A172 (cell line): Measurements from ENCODE around the gene DUSP9. TPM values are rescaled to one million over a fixed set of nuclear protein-coding genes. Genes with fewer than 3 reads are reported as not detected.
A peak's percentile ranks its signal among the peaks of the same experiment; 100 is the strongest.
"Not testable (repeated sequence)": the region's sequence is repeated elsewhere in the genome, so short reads cannot be mapped to it uniquely, and the experiment has no call there.

ENCODE experiments used
- DNase-seq: peaks from one replicate; pipeline ENCODE4 v3.0.0-alpha.2; 2015; ENCODE audit warnings: low spot score
- total RNA-seq: library from RNA; depleted of rRNA; stranded (reverse); fragments of >200 nt; shearing (Covaris generic); gene quantifications from 2 replicates; pipeline ENCODE4 v1.2.3, GENCODE V29; 2014; rRNA removed

DUSP9 gene
- total RNA-seq, 1 experiment from 2014 or later: 9.0 TPM

DNA sequence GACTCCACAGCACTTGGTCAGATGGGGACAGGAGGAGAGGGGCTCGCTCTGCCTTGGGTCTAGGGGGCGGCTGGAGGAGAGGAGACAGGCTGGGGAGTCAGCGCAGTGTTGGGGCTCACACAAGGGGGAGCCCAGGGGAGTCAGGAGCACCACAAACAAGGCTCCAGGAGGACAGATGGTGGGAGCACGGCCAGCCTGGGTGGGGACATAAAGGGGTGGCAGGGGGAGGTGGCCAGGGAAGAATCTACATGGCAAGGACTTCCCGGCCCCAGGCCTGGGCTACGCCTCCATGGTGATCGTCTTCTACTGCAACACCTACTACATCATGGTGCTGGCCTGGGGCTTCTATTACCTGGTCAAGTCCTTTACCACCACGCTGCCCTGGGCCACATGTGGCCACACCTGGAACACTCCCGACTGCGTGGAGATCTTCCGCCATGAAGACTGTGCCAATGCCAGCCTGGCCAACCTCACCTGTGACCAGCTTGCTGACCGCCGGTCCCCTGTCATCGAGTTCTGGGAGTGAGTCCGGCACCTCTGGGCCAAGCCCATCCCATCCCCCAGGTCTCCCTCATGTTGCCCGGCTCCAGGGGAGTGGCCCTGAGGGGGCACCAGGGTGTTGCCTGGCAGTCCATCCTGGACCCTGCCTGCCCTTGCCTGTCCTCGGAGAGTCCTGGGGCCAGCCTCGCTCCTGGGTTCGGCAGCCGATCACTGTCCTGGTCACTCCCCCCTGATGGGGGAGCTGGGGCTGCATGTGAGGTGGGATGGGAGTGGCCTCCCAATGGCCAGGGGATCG, 44.2 kb downstream of the DUSP9 start:
- not testable (repeated sequence) for DNase-seq

DNA sequence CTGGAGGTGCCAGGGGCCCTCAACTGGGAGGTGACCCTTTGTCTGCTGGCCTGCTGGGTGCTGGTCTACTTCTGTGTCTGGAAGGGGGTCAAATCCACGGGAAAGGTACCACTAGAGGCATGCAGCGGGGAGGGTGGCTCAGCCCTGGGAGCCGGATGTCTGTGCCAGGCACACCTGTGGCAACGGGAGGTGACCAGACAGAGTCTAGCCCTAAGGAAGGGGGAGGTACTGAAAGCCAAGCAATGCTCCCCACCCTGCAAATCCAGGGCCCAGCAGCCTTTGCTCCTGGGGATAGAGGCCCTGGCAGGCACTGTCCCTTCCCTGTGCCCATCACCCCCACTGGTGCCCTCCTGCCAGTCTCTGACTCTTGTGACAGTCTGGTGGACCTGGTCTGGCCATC, 45.0 kb downstream of the DUSP9 start:
- DNase-seq: no peak

DNA sequence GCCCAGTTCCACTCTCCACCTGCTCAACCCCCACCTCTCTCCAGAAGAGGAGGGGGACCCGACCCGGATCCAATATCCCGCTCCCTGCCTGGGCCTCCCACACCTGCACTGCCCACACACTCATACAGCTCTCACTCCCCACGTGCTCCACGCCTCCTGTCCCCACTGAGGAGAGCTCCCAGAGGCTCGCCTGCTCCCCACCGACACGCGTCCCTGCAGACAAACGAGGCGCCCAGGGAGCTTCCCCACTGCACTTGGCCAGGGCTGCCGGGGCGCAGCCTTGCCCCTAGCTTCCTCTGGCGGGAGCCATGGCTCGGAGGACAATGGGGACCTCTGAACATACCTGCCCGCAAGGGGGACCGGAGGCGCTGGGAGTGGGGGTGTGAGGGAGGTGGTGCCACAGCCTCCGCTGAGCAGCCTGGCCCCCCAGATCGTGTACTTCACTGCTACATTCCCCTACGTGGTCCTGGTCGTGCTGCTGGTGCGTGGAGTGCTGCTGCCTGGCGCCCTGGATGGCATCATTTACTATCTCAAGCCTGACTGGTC, 45.7 kb downstream of the DUSP9 start:
- no peak for DNase-seq

DNA sequence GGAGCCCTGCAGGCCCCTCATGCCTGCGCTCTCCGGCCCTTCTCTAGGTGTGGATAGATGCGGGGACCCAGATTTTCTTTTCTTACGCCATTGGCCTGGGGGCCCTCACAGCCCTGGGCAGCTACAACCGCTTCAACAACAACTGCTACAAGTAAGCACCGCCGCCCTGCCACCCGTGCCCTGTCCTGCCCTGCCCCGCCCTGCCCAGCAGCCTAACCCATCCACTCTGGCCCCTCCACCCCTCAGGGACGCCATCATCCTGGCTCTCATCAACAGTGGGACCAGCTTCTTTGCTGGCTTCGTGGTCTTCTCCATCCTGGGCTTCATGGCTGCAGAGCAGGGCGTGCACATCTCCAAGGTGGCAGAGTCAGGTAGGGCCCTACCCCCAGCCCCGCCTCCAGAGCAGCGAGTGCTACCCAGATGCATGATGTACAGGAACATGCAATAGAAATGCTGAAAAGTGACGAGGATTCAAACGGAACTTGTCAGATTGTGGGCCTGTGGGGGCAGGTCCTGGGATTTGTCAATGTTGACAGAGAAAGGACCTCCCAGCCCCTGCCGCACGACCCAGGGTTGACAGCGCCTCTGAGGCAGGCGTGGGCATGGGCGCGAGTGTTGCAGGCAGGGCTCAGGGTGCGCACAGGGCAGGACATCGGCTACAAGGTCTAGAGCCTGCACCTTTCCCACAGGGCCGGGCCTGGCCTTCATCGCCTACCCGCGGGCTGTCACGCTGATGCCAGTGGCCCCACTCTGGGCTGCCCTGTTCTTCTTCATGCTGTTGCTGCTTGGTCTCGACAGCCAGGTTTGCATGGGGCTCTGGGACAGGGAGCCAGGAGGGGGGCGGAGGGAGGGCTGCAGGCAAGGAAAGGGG, 46.4 kb downstream of the DUSP9 start:
- DNase-seq: no peak

DNA sequence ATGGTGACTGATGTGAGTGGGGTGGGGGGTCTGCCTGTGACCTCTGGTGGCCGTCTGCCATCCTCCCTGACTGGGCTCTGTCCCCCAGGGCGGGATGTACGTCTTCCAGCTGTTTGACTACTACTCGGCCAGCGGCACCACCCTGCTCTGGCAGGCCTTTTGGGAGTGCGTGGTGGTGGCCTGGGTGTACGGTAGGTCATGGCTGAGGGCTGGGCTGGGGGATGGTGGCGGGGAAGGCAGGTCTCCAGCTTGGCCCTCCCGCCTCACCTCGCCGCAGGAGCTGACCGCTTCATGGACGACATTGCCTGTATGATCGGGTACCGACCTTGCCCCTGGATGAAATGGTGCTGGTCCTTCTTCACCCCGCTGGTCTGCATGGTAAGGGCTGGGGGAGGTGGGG, 47.3 kb downstream of the DUSP9 start:
- not testable (repeated sequence) for DNase-seq

DNA sequence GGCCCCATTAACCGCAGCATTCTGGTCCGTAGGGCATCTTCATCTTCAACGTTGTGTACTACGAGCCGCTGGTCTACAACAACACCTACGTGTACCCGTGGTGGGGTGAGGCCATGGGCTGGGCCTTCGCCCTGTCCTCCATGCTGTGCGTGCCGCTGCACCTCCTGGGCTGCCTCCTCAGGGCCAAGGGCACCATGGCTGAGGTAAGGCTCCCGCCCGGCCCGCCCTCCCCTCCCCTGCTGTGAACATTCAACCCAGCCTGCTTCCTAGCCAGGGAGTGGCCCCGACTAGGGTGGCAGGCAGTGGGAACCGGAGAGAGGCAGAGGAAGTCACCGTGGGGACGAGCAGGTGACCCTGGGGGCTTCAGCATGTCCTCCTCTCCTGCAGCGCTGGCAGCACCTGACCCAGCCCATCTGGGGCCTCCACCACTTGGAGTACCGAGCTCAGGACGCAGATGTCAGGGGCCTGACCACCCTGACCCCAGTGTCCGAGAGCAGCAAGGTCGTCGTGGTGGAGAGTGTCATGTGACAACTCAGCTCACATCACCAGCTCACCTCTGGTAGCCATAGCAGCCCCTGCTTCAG, 47.8 kb downstream of the DUSP9 start:
- DNase-seq: no peak

DNA sequence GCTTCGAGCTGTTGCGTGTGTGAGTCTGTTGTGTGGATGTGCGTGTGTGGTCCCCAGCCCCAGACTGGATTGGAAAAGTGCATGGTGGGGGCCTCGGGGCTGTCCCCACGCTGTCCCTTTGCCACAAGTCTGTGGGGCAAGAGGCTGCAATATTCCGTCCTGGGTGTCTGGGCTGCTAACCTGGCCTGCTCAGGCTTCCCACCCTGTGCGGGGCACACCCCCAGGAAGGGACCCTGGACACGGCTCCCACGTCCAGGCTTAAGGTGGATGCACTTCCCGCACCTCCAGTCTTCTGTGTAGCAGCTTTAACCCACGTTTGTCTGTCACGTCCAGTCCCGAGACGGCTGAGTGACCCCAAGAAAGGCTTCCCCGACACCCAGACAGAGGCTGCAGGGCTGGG, 49.1 kb downstream of the DUSP9 start:
- DNase-seq: no peak

GRCh38 chrX:153696538-153696937, 49.5 kb downstream of the DUSP9 start:
- not testable (repeated sequence) for DNase-seq

DNA sequence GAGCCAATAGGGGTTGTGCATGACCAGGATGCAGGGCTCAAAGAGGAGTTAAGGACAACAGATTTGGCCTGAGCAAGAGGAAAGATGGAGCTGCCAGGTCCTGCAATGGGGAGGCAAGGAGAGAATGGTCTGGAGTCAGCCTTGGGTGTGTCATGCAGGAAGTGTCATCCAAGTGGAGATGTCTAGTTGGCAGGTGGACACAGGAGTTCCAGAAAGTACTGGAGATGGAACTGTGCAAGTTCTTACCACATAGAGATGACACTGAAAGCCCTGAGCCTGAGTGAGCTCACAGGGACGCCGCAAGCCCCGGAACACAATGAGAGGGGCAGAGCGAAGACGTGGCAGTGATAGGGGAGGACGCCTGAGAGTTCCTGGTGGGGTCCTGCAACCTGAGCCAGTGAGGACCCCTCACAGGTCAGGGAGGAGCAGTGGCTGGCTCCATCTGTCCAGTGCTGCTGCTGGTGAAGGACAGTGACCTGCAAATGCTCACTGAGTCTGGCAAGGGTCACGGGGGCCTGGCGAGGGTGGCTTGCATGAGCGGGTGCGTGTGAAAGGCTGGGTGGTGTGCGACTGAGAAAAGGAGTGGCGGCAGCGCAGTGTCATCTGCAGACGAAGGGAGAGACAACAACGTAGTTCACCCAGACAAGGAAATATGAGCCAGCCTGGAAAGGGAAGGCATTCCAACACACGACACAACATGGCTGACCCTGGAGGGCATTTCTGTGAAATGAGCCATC, 50.2 kb downstream of the DUSP9 start:
- not testable (repeated sequence) for DNase-seq

DNA sequence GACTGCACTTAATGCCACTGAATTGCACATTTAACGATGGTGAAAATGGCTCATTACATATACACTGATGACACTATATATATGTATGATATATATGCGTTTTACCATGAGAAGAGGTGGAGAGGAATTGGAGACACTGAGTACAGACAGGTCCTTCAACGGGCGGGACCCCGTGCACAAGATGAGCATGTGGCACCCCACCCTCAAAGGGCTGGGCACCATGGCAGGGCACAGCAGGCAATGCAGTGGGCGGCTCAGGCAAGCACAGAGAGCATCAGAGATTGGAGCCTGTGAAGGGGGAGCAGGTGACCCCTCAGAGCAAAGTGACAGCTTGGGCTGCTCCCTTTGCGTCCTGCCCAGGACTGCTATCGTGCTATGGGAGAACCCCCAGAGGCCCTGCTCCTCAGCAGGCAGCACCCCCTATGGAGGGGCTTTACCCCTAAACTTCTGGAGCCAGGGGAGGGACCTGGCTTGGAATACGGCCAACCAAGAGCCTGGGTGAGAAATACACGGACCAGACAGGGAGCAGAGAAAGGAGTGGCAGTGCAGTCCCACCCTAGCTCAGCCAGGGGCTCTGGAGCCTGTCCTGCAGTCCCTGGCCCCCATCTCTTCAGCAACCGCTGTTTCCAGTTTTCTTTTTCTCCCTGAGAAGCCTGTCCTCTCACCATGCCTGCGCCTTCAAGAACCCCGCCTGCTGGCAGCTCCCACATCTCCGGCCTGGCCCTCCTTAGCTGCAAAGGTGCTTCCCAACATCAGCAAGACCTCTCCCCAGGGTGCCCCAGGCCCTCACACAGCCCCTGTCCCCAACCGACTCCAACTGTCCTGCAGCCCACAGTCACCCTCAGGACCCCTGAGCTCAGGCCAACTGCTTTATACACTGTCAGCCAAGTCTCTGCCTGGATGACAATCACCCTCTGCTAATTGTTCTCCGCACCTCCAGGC, 51.2 kb downstream of the DUSP9 start:
- no peak for DNase-seq

- not testable (repeated sequence) for DNase-seq
Observed at GRCh38 chrX:153699210-153699783, 52.3 kb downstream of the DUSP9 start.

DNA sequence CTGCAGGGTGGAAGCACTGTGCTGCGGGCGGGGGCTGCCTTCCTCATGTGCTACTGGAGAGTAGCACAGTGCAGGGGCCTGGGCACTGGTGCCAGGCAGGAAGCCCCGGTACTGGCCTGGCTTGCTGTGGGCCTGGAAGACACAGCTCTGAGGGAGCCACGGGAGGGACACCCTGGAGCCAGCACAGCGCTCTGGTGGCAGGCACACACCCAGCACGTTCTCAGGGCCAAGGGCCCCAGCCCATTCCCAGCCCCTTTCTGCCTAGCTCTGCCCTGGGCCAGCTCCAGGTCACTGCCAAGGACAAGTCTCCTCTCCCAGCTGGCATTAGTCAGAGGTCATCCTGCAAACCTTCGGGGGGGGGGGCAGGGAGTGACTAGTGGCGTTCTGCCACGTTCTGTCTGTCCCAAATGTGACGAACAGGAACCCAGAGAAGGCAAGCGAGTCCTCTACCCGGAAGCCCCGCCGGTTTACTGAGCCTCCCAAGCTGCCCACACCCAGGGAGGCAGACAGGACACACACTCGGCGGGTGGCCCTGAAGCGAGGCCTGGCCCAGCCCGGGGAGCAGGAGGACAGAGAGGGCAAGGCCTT, 52.9 kb downstream of the DUSP9 start:
- DNase-seq: peak; percentile 29

DNA sequence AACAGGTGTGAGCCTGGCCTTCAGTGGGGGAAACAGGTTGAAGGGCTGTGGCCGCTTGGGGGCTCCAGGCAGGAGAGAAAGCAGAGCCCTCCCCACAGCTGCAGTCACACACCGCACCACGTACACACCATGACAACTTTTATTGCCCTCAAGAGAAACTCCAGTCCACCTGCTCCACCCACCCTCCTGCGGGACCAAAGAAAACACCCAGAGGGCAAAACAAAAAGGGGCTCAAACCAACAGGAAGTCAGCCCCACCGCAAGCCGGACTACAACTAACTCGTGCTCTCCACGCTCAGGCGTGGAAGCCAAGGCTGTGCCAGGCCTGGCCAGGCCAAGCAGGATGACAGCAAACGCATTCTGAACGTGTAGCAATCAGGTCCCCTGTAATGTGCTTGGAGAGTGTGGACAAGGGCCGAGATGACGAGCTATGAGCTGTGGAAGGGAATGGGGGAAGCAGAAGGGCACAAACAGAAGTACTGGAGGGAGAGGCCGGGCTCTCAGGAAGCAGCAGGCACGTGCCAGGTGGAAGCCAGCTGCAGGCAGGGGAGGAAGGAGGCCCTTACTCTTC, 53.5 kb downstream of the DUSP9 start:
- DNase-seq: no peak

Other genes with a start within 250 kb of the DUSP9 start
- gene PNMA6E, start 245.9 kb upstream of the DUSP9 start, total RNA-seq: not detected in 2 replicates
- gene ZFP92, start 235.7 kb upstream of the DUSP9 start, total RNA-seq: 1.9 and 2.0 TPM in 2 replicates
- gene TREX2, start 201.1 kb upstream of the DUSP9 start, total RNA-seq: 0.62 and 9.5 TPM in 2 replicates
- gene HAUS7, start 176.6 kb upstream of the DUSP9 start, total RNA-seq: 55.7 and 62.6 TPM in 2 replicates
- gene BGN, start 152.2 kb upstream of the DUSP9 start, total RNA-seq: not detected in 2 replicates
- gene ATP2B3, start 129.6 kb upstream of the DUSP9 start, total RNA-seq: not detected in 2 replicates
- 74.2 and 87.9 TPM in 2 replicates for gene CCNQ, start 48.1 kb upstream of the DUSP9 start, total RNA-seq
- 0.48 and 2.7 TPM in 2 replicates for gene PNCK, start 26.6 kb downstream of the DUSP9 start, total RNA-seq
- 17.1 and 25.6 TPM in 2 replicates for gene SLC6A8, start 40.7 kb downstream of the DUSP9 start, total RNA-seq
- 523 and 538 TPM in 2 replicates for gene BCAP31, start 77.2 kb downstream of the DUSP9 start, total RNA-seq
- gene ABCD1, start 77.7 kb downstream of the DUSP9 start, total RNA-seq: 44.7 and 44.8 TPM in 2 replicates
- 13.8 and 14.3 TPM in 2 replicates for gene PLXNB3, start 117.0 kb downstream of the DUSP9 start, total RNA-seq
- 0.59 and 2.2 TPM in 2 replicates for gene SRPK3, start 133.8 kb downstream of the DUSP9 start, total RNA-seq
- 116 and 127 TPM in 2 replicates for gene IDH3G, start 147.2 kb downstream of the DUSP9 start, total RNA-seq
- 227 and 287 TPM in 2 replicates for gene SSR4, start 147.5 kb downstream of the DUSP9 start, total RNA-seq
- 8.2 and 10.5 TPM in 2 replicates for gene PDZD4, start 183.3 kb downstream of the DUSP9 start, total RNA-seq
- gene L1CAM, start 239.0 kb downstream of the DUSP9 start, total RNA-seq: 77.7 and 94.0 TPM in 2 replicates